HG03159 (cell line): ENCODE measurements around the gene SFSWAP.
"Not testable (repeated sequence)": the region's sequence is repeated elsewhere in the genome, so short reads cannot be mapped to it uniquely, and the experiment has no call there.

Experiments used
- ATAC-seq: cut with Tn5 transposase; IDR thresholded peaks from one replicate; pipeline ENCODE4 v1.9.1; 2021; ENCODE audit warnings: mild to moderate bottlenecking, moderate library complexity; ENCODE audit not compliant: unreplicated experiment

SFSWAP gene

DNA sequence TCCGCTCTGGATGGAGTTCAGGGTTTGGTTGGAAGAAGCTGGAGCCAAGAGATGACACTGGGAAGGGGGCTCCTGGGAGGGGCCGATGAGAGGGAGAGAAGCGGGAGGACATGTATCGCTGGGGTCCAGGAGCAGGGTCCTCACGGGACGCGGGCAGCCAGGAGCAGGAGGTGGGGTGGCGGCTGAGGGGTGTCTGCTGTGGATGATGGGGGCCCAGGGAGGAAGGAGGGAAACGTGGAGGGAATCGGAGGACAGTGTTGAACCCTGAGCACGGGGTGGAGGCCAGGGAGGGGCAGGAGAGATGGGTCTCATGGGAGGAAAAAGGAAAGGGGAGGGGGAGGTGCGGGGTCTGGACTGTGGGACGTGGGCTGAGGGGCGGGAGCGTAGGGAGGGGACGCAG, 31.7 kb upstream of the SFSWAP start:
- not testable (repeated sequence) for ATAC-seq

- ATAC-seq = not testable (repeated sequence)
Measured at GRCh38 chr12:131679816-131680215, 31.1 kb upstream of the SFSWAP start.

- not testable (repeated sequence) for ATAC-seq
Measured at GRCh38 chr12:131680392-131681256, 30.3 kb upstream of the SFSWAP start.

GRCh38 chr12:131681257-131681620, 29.7 kb upstream of the SFSWAP start:
- no peak for ATAC-seq

- ATAC-seq = peak; percentile 99
Measured at GRCh38 chr12:131681746-131682509, 29.0 kb upstream of the SFSWAP start.

DNA sequence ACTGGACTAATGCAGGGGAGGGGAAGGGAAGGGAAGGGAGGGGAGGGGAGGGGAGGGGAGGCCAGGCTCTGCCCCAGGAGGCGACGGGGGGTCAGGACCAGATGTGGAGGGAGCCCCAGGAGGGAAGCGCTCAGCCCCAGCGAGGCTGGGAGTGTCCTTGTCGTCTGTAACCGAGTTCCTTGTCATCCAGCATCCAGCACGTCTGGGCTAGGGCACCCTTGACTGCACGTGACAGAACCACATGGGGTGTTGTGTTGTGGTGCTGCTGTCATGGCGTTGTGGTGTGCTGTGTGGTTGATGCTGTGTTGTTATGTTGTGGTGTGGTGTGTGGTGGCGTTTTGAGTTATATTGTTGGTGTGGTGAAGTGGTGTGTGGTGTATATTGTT, 28.4 kb upstream of the SFSWAP start:
- peak; percentile 23 for ATAC-seq

GRCh38 chr12:131683266-131684014, 27.4 kb upstream of the SFSWAP start:
- no peak for ATAC-seq

GRCh38 chr12:131684015-131684725, 26.7 kb upstream of the SFSWAP start:
- ATAC-seq = no peak

GRCh38 chr12:131687346-131688125, 23.4 kb upstream of the SFSWAP start:
- no peak for ATAC-seq

GRCh38 chr12:131688131-131688844, 22.6 kb upstream of the SFSWAP start:
- no peak for ATAC-seq

DNA sequence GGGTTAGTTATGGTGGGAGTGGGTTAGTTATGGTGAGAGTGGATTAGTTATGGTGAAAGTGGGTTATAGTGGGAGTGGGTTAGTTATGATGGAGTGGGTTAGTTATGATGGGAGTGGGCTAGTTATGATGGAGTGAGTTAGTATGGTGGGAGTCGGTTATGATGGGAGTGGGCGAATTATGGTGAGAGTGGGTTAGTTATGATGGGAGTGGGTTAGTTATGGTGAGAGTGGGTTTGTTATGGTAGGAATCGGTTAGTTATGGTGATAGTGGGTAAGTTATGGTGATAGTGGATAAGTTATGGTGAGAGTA, 22.1 kb upstream of the SFSWAP start:
- ATAC-seq = no peak

- no peak for ATAC-seq
Measured at GRCh38 chr12:131690320-131690719, 20.6 kb upstream of the SFSWAP start.

DNA sequence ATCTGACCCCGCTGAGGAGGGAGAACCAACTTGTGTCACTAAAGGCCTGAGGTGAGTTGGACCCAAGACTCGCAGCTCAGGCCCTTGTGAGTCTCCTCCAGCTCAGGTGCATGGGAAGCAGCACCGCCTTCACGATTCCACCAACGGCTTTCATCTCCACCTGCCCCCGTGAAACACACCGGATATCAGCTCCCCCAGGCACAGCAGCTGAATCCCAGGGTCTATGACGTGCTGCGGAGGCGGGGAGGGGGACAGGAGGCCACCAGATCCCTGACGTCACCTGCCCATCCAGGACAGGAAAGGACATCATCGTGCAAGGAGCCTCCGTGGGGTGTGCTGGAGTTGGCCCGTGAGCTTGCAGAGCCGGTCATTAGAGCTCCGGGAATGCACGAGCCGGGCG, 18.5 kb upstream of the SFSWAP start:
- ATAC-seq = no peak

DNA sequence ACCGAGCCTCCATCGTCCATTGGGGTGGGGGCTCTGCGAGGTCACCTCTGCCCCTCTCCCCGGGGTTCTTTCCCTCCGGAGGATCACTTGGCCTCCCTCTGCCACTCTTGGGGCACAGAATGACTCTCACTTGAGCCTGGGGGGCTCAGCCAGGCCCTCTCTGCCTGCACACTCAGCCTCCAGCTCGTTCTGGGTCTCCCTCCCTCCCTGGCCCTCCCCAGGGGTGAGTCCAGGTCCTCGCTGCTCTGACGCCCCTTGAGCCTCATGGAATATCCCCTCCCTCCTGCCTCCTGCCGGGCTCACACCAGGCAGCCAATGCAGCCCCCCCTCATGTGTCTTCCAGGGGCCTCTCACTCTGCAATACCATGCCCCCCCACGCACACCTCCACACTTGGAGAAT, 17.7 kb upstream of the SFSWAP start:
- no peak for ATAC-seq

DNA sequence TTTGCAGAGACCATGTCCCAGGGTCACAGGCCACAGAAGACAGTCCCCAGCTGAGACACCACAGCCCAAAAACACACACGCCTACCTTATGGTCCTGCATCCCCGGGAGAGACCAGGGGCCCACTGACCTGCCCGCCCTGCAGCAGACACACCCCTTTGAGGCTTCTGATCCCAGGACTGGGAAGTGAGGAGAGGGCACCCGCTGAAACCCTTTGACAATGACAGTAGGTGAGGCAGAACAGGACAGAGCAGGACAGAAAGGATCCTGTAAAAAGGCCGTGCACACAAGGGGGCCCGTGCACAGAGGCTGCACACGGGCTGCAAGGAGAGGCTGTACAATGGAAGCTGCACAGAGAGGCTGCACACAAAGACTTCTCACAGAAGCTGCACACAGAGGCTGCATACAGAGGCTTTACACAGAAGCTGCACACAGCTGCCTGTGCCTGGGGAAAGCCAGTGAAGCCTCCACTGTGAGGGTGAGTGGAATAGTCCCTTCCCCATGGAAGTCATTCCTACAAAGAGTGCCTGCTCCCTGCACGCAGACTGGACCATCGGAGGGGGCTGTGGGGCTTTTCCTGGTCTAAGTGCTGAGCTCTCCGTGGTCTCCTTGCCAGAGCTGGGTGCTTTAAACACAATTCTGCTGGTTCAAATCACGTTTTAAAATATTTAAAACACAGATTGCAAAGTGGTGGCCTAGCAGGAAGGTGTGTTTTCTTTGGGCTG, 16.6 kb upstream of the SFSWAP start:
- no peak for ATAC-seq

DNA sequence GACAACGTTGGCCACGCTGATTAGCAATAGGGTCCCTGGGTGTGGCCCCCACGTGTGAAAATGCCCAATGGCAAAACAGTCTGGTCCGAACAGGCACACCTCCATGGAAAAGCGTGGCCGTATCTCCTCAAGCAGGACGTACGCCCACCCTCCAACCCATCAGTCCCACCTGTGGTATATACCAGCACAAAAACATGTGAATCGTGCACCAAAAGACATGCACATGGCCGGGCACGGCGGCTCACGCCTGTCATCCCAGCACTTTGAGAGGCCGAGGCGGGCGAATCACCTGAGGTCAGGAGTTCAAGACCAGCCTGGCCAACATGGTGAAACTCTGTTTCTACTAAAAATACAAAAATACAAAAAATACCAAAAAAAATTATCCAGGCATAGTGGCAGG, 14.9 kb upstream of the SFSWAP start:
- no peak for ATAC-seq

GRCh38 chr12:131698286-131698685, 12.6 kb upstream of the SFSWAP start:
- no peak for ATAC-seq

GRCh38 chr12:131699434-131699833, 11.5 kb upstream of the SFSWAP start:
- ATAC-seq = no peak

- ATAC-seq = no peak
Measured at GRCh38 chr12:131700271-131700670, 10.6 kb upstream of the SFSWAP start.
